OCI-LY7 (cell line): ENCODE measurements around the gene MRPL22. TPM values are rescaled to one million over a fixed set of nuclear protein-coding genes. Genes with fewer than 3 reads are reported as not detected.

Experiments used
- BruUV-seq: library from RNA; stranded (reverse); fragments of 400-500 nt; replicated peaks from 2 replicates; lab custom pipeline; 2021; lab: Mats Ljungman, UMichigan
- CTCF ChIA-PET: fragments of 300-600 bp; sonication (Branson Sonifier 250); formaldehyde crosslinking; loops from one replicate; lab custom pipeline; 2022; ENCODE audit warnings: antibody characterized with exemption; ENCODE audit not compliant: unreplicated experiment; lab: Charles Lee
- POLR2A ChIA-PET: fragments of 300-600 bp; sonication (Branson Sonifier 250); formaldehyde crosslinking; loops from one replicate; lab custom pipeline; 2022; ENCODE audit warnings: antibody characterized with exemption; lab: Charles Lee
- DNase-seq: peaks from one replicate; pipeline ENCODE4 v3.0.0-alpha.2; 2015; ENCODE audit warnings: low spot score
- H2AFZ ChIP-seq: fragments of 200-600 bp; sonication (generic), shearing (Covaris generic); 2 replicates; pipeline ENCODE4 v1.6.1; 2014; ENCODE audit warnings: mild to moderate bottlenecking, antibody characterized with exemption, low read length, moderate library complexity
- H3K27ac ChIP-seq: fragments of 200-600 bp; sonication (generic); 2 replicates; pipeline ENCODE4 v1.5.1; 2014; ENCODE audit warnings: mixed run types, low read depth, mild to moderate bottlenecking, moderate library complexity, low read length, inconsistent platforms; ENCODE audit not compliant: poor library complexity, severe bottlenecking
- H3K36me3 ChIP-seq: fragments of 200-600 bp; sonication (generic); 2 replicates; pipeline ENCODE4 v1.6.1; 2014; ENCODE audit warnings: mild to moderate bottlenecking, antibody characterized with exemption, low read length, moderate library complexity, mixed read lengths; ENCODE audit not compliant: insufficient read depth
- H3K4me1 ChIP-seq: fragments of 200-600 bp; sonication (generic); 2 replicates; pipeline ENCODE4 v1.5.1; 2014; ENCODE audit warnings: mild to moderate bottlenecking, low read length; ENCODE audit not compliant: insufficient read depth, poor library complexity, severe bottlenecking
- H3K4me2 ChIP-seq: fragments of 200-600 bp; sonication (generic); 2 replicates; pipeline ENCODE4 v1.6.1; 2014; ENCODE audit warnings: mild to moderate bottlenecking, low read length
- H3K4me3 ChIP-seq: fragments of 200-600 bp; sonication (generic); 2 replicates; pipeline ENCODE4 v1.5.1; 2014; ENCODE audit warnings: mild to moderate bottlenecking, low read depth, low read length; ENCODE audit not compliant: poor library complexity, severe bottlenecking
- H3K79me2 ChIP-seq: fragments of 200-600 bp; sonication (generic); 2 replicates; pipeline ENCODE4 v1.6.1; 2016; ENCODE audit warnings: low read depth, mild to moderate bottlenecking, low read length, moderate library complexity, mixed read lengths; ENCODE audit not compliant: insufficient read depth
- H3K9me2 ChIP-seq: fragments of 200-600 bp; sonication (generic); 2 replicates; pipeline ENCODE4 v1.6.1; 2016; ENCODE audit warnings: mild to moderate bottlenecking, low read length, mixed read lengths; ENCODE audit not compliant: insufficient read depth
- H3K9me3 ChIP-seq: fragments of 200-600 bp; sonication (generic); 2 replicates; pipeline ENCODE4 v1.6.1; 2014; ENCODE audit warnings: mild to moderate bottlenecking, mixed run types, low read length, mixed read lengths
- H4K20me1 ChIP-seq: fragments of 200-600 bp; sonication (generic); 2 replicates; pipeline ENCODE4 v1.6.1; 2014; ENCODE audit warnings: mild to moderate bottlenecking, antibody characterized with exemption, low read length, moderate library complexity, mixed read lengths; ENCODE audit not compliant: insufficient read depth
- EZH2phosphoT487 ChIP-seq: fragments of 200-600 bp; sonication (generic); IDR thresholded peaks from 2 replicates; pipeline ENCODE4 v1.6.1; 2018; ENCODE audit warnings: low read depth, borderline replicate concordance, mild to moderate bottlenecking, mixed run types, antibody characterized with exemption, low read length, moderate library complexity, mixed read lengths
- intact Hi-C: fragments of 100-400 bp; cut with micrococcal nuclease; formaldehyde crosslinking; loops from one replicate; pipeline ENCODE4 v1.10.0; 2022; ENCODE audit not compliant: unreplicated experiment
- total RNA-seq, 2 experiments: library from RNA; depleted of rRNA in 1 of 2; stranded (reverse); fragments of >200 nt in 1 of 2; shearing (Covaris generic) in 1 of 2; gene quantifications; 2 replicates each; pipeline ENCODE4 v1.2.3, GENCODE V29; 2014 to 2022
- TF ChIP-seq, protein P1 (sequence below): fragments of 200-600 bp; sonication (generic); conservative IDR thresholded peaks from 2 replicates; pipeline ENCODE4 v1.5.1; 2014; ENCODE audit warnings: mild to moderate bottlenecking, antibody characterized with exemption, low read length, moderate library complexity, mixed read lengths

The MRPL22 gene
- total RNA-seq, 2 experiments from 2014 or later: 34.0 to 91.8 TPM

DNA sequence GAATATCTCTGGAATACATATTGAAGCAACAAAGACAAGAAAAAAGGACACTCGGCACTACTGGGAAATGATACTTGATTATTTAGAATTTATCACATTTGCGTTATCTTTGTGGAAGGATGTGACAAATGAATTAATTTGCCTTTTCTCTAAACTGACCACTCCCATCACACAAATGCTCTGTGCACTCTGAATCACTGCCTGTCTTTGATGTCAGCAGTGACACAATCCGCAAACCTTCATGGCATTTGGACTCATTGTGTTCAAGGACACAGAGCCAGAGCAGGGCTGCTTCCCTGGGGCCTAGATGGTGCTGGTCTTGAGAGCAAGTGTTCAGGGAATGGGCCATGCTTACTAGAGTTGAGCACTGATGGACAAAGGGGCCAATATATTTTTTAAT, 67.8 kb downstream of the MRPL22 start:
- Histone ChIP-seq H3K4me1 (no peaks in the 10 kb centered on the region), H3K9me3 (no peaks in the 10 kb centered on the region), H3K4me3 (no peak overlapping the region), H4K20me1 (no peaks in the 10 kb centered on the region), H3K79me2 (no peaks in the 10 kb centered on the region), H3K9me2 (no peaks in the 10 kb centered on the region), H3K36me3 (no peaks in the 10 kb centered on the region), H3K4me2 (no peak overlapping the region), H2AFZ (no peak overlapping the region), H3K27ac (no peak overlapping the region)
- BruUV-seq: no TSS peak
- ChIA-PET CTCF (no interaction called here), POLR2A (no interaction called here)
- DNase-seq: no peak
- TF ChIP-seq, protein P1, sequence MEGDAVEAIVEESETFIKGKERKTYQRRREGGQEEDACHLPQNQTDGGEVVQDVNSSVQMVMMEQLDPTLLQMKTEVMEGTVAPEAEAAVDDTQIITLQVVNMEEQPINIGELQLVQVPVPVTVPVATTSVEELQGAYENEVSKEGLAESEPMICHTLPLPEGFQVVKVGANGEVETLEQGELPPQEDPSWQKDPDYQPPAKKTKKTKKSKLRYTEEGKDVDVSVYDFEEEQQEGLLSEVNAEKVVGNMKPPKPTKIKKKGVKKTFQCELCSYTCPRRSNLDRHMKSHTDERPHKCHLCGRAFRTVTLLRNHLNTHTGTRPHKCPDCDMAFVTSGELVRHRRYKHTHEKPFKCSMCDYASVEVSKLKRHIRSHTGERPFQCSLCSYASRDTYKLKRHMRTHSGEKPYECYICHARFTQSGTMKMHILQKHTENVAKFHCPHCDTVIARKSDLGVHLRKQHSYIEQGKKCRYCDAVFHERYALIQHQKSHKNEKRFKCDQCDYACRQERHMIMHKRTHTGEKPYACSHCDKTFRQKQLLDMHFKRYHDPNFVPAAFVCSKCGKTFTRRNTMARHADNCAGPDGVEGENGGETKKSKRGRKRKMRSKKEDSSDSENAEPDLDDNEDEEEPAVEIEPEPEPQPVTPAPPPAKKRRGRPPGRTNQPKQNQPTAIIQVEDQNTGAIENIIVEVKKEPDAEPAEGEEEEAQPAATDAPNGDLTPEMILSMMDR: no peak
- no peak for TF ChIP-seq EZH2phosphoT487
- intact Hi-C loops: no loop called here

DNA sequence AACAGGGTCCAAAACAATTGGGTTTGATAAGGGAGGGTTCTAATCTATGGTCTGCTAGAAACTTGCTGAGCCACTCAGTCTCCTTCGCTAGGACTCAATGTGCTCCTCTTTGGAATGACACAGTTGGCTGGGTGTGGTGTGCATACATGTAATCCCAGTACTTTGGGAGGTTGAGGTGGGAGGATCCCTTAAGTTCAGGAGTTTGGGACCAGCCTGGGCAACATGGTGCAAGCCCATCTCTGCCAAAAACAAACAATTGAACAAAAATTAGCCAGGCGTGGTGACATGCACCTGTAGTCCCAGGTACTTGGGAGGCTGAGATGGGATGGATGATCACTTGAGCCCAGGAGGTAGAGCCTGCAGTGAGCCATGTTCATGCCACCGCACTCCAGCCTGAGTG, 70.0 kb downstream of the MRPL22 start:
- Histone ChIP-seq H3K79me2 (no peaks in the 10 kb centered on the region), H4K20me1 (no peaks in the 10 kb centered on the region), H3K4me1 (no peaks in the 10 kb centered on the region), H2AFZ (no peak overlapping the region), H3K27ac (no peak overlapping the region), H3K4me2 (no peak overlapping the region), H3K9me3 (no peaks in the 10 kb centered on the region), H3K9me2 (no peaks in the 10 kb centered on the region), H3K36me3 (no peaks in the 10 kb centered on the region), H3K4me3 (no peak overlapping the region)
- intact Hi-C loops: no loop called here
- ChIA-PET POLR2A (no interaction called here), CTCF (no interaction called here)
- BruUV-seq: no TSS peak
- no peak for DNase-seq
- TF ChIP-seq, protein P1: no peak
- TF ChIP-seq EZH2phosphoT487: no peak

DNA sequence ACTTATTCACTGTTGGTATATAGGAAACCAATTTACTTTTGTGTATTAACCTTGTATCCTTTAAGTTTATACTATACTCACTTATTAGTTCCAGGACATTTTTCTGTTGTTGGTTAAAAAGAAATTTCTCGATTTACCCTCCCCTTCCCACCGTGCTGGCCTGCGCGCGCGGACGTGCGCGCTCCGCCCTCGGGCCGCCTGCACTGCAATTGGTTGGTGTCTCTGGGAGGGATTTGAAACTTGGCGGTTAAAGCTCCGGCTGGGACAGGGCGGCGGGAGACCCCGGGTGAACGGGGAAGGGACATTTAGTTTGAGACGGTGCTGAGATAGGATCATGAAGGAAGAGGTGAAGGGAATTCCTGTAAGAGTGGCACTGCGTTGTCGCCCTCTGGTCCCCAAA, 72.7 kb downstream of the MRPL22 start, which contains the start of gene KIF4B:
KIF4B (plus strand) TSS at position 230 of the 400 bp plus-strand sequence; CDS start at position 335, 105 bp downstream.
- intact Hi-C loops: no loop called here
- no peaks in the 10 kb centered on the region for H3K36me3 ChIP-seq
- TF ChIP-seq EZH2phosphoT487: no peak
- TF ChIP-seq, protein P1: no peak
- no peak for DNase-seq
- no peaks in the 10 kb centered on the region for H3K79me2 ChIP-seq
- no peak within 1 kb of the TSS for H3K4me2 ChIP-seq
- H3K27ac ChIP-seq: no peak within 1 kb of the TSS
- POLR2A ChIA-PET: no interaction called here
- H3K9me2 ChIP-seq: no peaks in the 10 kb centered on the region
- no peaks in the 10 kb centered on the region for H3K9me3 ChIP-seq
- CTCF ChIA-PET: no interaction called here
- no peaks in the 10 kb centered on the region for H3K4me1 ChIP-seq
- BruUV-seq: no TSS peak
- H3K4me3 ChIP-seq: no peak within 1 kb of the TSS
- no peaks in the 10 kb centered on the region for H4K20me1 ChIP-seq
- H2AFZ ChIP-seq: no peak within 1 kb of the TSS
